WTC11 (cell line): ENCODE results near the gene POSTN. TPM values are rescaled to one million over a fixed set of nuclear protein-coding genes. Genes with fewer than 3 reads are reported as not detected.

Experiments used
- ATAC-seq: fragments of 200-7000 bp; cut with Tn5 transposase; 2 replicates; pipeline ENCODE4 v1.10.0; 2021; ENCODE audit warnings: mild to moderate bottlenecking, moderate library complexity
- CTCF ChIA-PET: fragments of 300-600 bp; sonication (Branson Sonifier 250); formaldehyde crosslinking; loops from one replicate; lab custom pipeline; 2021; ENCODE audit warnings: antibody characterized with exemption; lab: Charles Lee
- POLR2A ChIA-PET: fragments of 350-600 bp; sonication (Branson Sonifier 250); formaldehyde crosslinking; loops from one replicate; lab custom pipeline; 2021; ENCODE audit warnings: antibody characterized with exemption; lab: Charles Lee
- DNase-seq: peaks from one replicate; pipeline ENCODE4 v3.0.0; 2021; ENCODE audit warnings: low spot score
- H3K27ac Mint-ChIP-seq: 2 replicates; pipeline ENCODE4 v1.8.0; 2021; ENCODE audit warnings: mixed read lengths
- H3K27me3 Mint-ChIP-seq: 2 replicates; pipeline ENCODE4 v1.8.0; 2021; ENCODE audit warnings: low read depth, mild to moderate bottlenecking, moderate library complexity, mixed read lengths
- H3K36me3 Mint-ChIP-seq: 2 replicates; pipeline ENCODE4 v1.8.0; 2021; ENCODE audit warnings: mixed read lengths
- H3K4me1 Mint-ChIP-seq: 2 replicates; pipeline ENCODE4 v1.8.0; 2022; ENCODE audit warnings: mixed read lengths
- H3K4me3 Mint-ChIP-seq: 2 replicates; pipeline ENCODE4 v1.8.0; 2021; ENCODE audit warnings: mild to moderate bottlenecking, moderate library complexity, mixed read lengths
- H3K9me3 Mint-ChIP-seq: 2 replicates; pipeline ENCODE4 v1.8.0; 2021; ENCODE audit warnings: mixed read lengths
- CBFB ChIP-seq: sonication (generic); formaldehyde crosslinking; IDR thresholded peaks from 2 replicates; pipeline ENCODE4 v1.8.1; 2022; ENCODE audit warnings: mild to moderate bottlenecking, low read depth, missing genetic modification reagents
- CREM ChIP-seq: sonication (generic); formaldehyde crosslinking; IDR thresholded peaks from 2 replicates; pipeline ENCODE4 v1.8.1; 2022; ENCODE audit warnings: mild to moderate bottlenecking, missing genetic modification reagents, moderate library complexity
- FOXK1 ChIP-seq: sonication (generic); formaldehyde crosslinking; IDR thresholded peaks from 2 replicates; pipeline ENCODE4 v1.8.0; 2022; ENCODE audit warnings: mild to moderate bottlenecking, moderate library complexity, missing genetic modification reagents
- GRHL2 ChIP-seq: fragments of 250-450 bp; sonication (Bioruptor Pico); IDR thresholded peaks from 2 replicates; pipeline ENCODE4 v1.8.0; 2022; ENCODE audit warnings: mild to moderate bottlenecking, moderate library complexity; ENCODE audit not compliant: insufficient replicate concordance, severe bottlenecking
- HMGA2 ChIP-seq: fragments of 250-450 bp; sonication (Bioruptor Pico); IDR thresholded peaks from 2 replicates; pipeline ENCODE4 v1.4.0; 2021; ENCODE audit warnings: mild to moderate bottlenecking, moderate library complexity
- JUN ChIP-seq: sonication (generic); formaldehyde crosslinking; IDR thresholded peaks from 2 replicates; pipeline ENCODE4 v1.8.0; 2023; ENCODE audit warnings: mild to moderate bottlenecking, missing genetic modification reagents
- KAT7 ChIP-seq: sonication (generic); formaldehyde crosslinking; IDR thresholded peaks from 2 replicates; pipeline ENCODE4 v1.8.1; 2023; ENCODE audit warnings: missing genetic modification reagents, mild to moderate bottlenecking, borderline replicate concordance
- MYBL2 ChIP-seq: sonication (generic); formaldehyde crosslinking; IDR thresholded peaks from 2 replicates; pipeline ENCODE4 v1.8.1; 2023; ENCODE audit warnings: mild to moderate bottlenecking, moderate library complexity, missing genetic modification reagents
- OVOL2 ChIP-seq: fragments of 250-450 bp; sonication (Bioruptor Pico); IDR thresholded peaks from 2 replicates; pipeline ENCODE4 v1.9.0; 2021; ENCODE audit warnings: mild to moderate bottlenecking, borderline replicate concordance
- RELA ChIP-seq: sonication (generic); formaldehyde crosslinking; IDR thresholded peaks from 2 replicates; pipeline ENCODE4 v1.8.1; 2022; ENCODE audit warnings: missing genetic modification reagents, mild to moderate bottlenecking, borderline replicate concordance
- TEAD1 ChIP-seq: sonication (generic); formaldehyde crosslinking; IDR thresholded peaks from 2 replicates; pipeline ENCODE4 v1.8.0; 2022; ENCODE audit warnings: mild to moderate bottlenecking, missing genetic modification reagents
- TEAD4 ChIP-seq: sonication (generic); formaldehyde crosslinking; IDR thresholded peaks from 2 replicates; pipeline ENCODE4 v1.8.0; 2022; ENCODE audit warnings: mild to moderate bottlenecking, missing genetic modification reagents
- ZBTB21 ChIP-seq: sonication (generic); formaldehyde crosslinking; IDR thresholded peaks from 2 replicates; pipeline ENCODE4 v1.8.1; 2023; ENCODE audit warnings: mild to moderate bottlenecking, missing genetic modification reagents, borderline replicate concordance
- ZNF416 ChIP-seq: fragments of 250-450 bp; sonication (Bioruptor Pico); IDR thresholded peaks from 2 replicates; pipeline ENCODE4 v1.9.0; 2021; ENCODE audit warnings: mild to moderate bottlenecking, inconsistent platforms
- total RNA-seq: library from RNA; stranded (reverse); gene quantifications from 3 replicates; pipeline ENCODE4 v1.2.3, GENCODE V29; 2021
- TF ChIP-seq, protein P1 (sequence below): sonication (generic); formaldehyde crosslinking; IDR thresholded peaks from 2 replicates; pipeline ENCODE4 v1.8.0; 2022; ENCODE audit warnings: mild to moderate bottlenecking, missing genetic modification reagents
- TF ChIP-seq, protein P2 (sequence below): sonication (generic); formaldehyde crosslinking; conservative IDR thresholded peaks from 2 replicates; pipeline ENCODE4 v1.8.1; 2023; ENCODE audit warnings: mild to moderate bottlenecking, low read depth, missing genetic modification reagents, moderate library complexity
- TF ChIP-seq, protein P3 (sequence below): sonication (generic); formaldehyde crosslinking; IDR thresholded peaks from 2 replicates; pipeline ENCODE4 v1.8.1; 2023; ENCODE audit warnings: mild to moderate bottlenecking, missing genetic modification reagents
- TF ChIP-seq, protein P4 (sequence below): sonication (generic); formaldehyde crosslinking; IDR thresholded peaks from 2 replicates; pipeline ENCODE4 v1.8.1; 2022; ENCODE audit warnings: mild to moderate bottlenecking, moderate library complexity, missing genetic modification reagents

The POSTN gene
- total RNA-seq, 1 experiment from 2014 or later: 0.70 TPM

DNA sequence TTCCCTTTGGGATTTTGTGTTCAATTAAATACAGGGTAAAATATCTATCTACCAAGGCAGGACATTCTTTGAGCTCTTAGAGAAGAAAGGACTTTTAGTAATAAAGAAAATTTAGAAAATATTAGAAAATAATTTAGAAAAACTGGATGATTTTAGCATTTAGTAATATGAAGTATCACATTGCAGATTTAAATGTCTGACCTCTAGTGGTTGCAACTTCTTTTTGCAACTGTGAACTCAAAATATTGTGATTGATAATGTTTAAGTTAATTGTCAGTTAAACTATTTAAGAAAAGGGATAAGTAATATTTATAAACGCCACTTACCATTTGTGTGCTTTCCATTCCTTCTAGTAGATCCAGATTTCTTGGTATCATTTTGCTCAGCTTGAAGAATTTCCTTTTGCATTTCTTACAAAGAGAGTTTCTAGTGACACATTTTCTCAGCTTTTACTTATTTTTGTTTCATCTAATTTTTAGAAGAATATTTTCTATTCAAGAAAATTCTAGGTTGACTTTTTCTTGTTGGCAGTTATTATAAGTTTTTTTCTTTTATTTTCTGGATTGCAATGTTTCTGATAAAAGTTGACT, 10.3 kb upstream of the POSTN start (continued):
- TF ChIP-seq, protein P1, sequence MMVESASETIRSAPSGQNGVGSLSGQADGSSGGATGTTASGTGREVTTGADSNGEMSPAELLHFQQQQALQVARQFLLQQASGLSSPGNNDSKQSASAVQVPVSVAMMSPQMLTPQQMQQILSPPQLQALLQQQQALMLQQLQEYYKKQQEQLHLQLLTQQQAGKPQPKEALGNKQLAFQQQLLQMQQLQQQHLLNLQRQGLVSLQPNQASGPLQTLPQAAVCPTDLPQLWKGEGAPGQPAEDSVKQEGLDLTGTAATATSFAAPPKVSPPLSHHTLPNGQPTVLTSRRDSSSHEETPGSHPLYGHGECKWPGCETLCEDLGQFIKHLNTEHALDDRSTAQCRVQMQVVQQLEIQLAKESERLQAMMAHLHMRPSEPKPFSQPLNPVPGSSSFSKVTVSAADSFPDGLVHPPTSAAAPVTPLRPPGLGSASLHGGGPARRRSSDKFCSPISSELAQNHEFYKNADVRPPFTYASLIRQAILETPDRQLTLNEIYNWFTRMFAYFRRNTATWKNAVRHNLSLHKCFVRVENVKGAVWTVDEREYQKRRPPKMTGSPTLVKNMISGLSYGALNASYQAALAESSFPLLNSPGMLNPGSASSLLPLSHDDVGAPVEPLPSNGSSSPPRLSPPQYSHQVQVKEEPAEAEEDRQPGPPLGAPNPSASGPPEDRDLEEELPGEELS (CRISPR knock-in tag): no peak
- TF ChIP-seq HMGA2 (CRISPR knock-in tag) (no peak), TEAD4 (CRISPR knock-in tag) (no peak), CBFB (CRISPR knock-in tag) (no peak), FOXK1 (CRISPR knock-in tag) (no peak)

DNA sequence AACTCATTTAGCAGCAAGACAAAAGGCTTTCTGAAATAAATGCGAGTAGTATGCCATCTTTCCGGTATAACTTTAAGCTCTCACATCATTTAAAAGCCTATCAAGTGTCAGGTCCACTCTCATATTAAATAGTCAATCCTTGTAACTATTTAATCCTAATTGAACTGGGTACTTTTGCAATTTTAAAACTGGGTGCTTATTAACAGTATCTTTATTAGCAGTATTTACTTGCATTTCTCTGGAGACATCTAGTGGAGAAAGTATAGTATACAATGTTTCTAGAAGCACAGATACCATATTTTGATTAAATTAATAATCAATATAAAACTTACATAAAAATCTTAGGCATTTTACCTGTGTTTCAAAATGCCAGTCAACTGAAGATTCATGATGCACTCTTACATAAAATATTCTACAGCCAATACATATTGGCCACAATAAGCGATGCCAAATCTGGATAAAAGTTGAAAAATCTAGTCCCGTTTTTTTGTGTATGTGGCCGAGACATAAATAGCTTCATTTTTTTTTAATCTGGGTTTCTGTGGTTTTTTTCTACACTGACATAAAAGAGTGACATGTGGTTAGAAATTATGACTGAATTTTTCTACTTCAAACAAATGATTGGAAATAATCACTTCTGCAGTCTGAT, 4.3 kb upstream of the POSTN start:
- no peak for DNase-seq
- no peak overlapping the region for H3K27ac Mint-ChIP-seq
- no peaks in the 10 kb centered on the region; the same call in 1 of the 2 replicates for H3K27me3 Mint-ChIP-seq
- ATAC-seq: no peak
- H3K9me3 Mint-ChIP-seq: peaks cover 13% of the 10 kb centered on the region; the same call in 1 of the 2 replicates
- peaks cover 28% of the 10 kb centered on the region for H3K4me1 Mint-ChIP-seq
- ChIA-PET POLR2A (no interaction called here), CTCF (interaction anchor here (0.7 kb wide), 1 partner anchor 175 kb away, joined by 3 read pairs; no protein-coding TSS in a partner anchor)
- H3K4me3 Mint-ChIP-seq: no peak overlapping the region
- no peak for TF ChIP-seq ZNF416 (CRISPR knock-in tag)
- no peak for TF ChIP-seq RELA (CRISPR knock-in tag)
- TF ChIP-seq ZBTB21 (CRISPR knock-in tag): no peak
- TF ChIP-seq, protein P2, sequence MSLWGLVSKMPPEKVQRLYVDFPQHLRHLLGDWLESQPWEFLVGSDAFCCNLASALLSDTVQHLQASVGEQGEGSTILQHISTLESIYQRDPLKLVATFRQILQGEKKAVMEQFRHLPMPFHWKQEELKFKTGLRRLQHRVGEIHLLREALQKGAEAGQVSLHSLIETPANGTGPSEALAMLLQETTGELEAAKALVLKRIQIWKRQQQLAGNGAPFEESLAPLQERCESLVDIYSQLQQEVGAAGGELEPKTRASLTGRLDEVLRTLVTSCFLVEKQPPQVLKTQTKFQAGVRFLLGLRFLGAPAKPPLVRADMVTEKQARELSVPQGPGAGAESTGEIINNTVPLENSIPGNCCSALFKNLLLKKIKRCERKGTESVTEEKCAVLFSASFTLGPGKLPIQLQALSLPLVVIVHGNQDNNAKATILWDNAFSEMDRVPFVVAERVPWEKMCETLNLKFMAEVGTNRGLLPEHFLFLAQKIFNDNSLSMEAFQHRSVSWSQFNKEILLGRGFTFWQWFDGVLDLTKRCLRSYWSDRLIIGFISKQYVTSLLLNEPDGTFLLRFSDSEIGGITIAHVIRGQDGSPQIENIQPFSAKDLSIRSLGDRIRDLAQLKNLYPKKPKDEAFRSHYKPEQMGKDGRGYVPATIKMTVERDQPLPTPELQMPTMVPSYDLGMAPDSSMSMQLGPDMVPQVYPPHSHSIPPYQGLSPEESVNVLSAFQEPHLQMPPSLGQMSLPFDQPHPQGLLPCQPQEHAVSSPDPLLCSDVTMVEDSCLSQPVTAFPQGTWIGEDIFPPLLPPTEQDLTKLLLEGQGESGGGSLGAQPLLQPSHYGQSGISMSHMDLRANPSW (CRISPR knock-in tag): no peak
- TF ChIP-seq, protein P3, sequence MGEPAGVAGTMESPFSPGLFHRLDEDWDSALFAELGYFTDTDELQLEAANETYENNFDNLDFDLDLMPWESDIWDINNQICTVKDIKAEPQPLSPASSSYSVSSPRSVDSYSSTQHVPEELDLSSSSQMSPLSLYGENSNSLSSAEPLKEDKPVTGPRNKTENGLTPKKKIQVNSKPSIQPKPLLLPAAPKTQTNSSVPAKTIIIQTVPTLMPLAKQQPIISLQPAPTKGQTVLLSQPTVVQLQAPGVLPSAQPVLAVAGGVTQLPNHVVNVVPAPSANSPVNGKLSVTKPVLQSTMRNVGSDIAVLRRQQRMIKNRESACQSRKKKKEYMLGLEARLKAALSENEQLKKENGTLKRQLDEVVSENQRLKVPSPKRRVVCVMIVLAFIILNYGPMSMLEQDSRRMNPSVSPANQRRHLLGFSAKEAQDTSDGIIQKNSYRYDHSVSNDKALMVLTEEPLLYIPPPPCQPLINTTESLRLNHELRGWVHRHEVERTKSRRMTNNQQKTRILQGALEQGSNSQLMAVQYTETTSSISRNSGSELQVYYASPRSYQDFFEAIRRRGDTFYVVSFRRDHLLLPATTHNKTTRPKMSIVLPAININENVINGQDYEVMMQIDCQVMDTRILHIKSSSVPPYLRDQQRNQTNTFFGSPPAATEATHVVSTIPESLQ: no peak
- no peak for TF ChIP-seq GRHL2
- TF ChIP-seq MYBL2 (CRISPR knock-in tag): no peak
- TF ChIP-seq KAT7 (CRISPR knock-in tag): no peak
- H3K36me3 Mint-ChIP-seq: no peaks in the 10 kb centered on the region

DNA sequence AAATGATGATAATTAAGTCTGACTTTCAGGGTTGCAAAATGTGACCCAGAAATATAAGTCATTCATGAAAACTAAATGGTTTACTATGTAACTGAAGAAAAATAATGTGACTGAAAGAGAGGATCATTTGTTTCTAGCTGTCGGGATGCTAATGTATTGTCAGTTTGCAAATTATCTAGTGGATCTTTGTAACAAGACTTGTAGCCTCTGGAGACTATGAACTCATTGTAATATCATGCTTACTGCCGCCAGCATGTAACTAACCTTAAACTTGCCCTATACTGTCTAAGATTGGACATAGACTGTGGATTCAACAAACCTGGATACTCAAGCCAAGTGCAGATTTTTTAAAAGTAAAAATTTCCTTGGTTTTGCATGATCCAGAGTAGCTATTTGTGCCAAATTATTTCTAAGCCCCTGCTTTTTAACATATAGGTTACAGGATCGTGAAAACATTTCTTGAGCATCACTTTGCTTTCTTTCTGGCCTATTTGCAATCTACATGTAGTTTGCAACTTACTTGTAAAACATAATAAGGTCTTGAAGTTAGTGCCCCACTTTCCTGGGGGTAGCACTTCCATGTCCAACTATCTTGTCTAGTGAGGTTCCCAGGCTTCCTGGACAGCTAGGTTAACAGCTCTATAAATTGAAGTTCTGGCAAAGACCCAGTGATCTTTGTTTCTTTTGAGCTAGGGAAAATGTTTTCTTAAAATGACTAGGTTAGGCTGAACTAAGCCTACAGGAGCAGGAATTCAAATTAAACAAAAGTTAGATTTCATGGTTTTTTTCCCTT, 3.3 kb upstream of the POSTN start:
- ChIA-PET CTCF (no interaction called here), POLR2A (no interaction called here)
- peaks cover 7% of the 10 kb centered on the region; the same call in 1 of the 2 replicates for H3K9me3 Mint-ChIP-seq
- no peak for ATAC-seq
- no peaks in the 10 kb centered on the region for H3K36me3 Mint-ChIP-seq
- H3K4me1 Mint-ChIP-seq: peaks cover 37% of the 10 kb centered on the region
- H3K27ac Mint-ChIP-seq: no peak overlapping the region
- no peak for DNase-seq
- H3K4me3 Mint-ChIP-seq: no peak overlapping the region
- no peaks in the 10 kb centered on the region; the same call in 1 of the 2 replicates for H3K27me3 Mint-ChIP-seq
- TF ChIP-seq, protein P1 (CRISPR knock-in tag): no peak
- no peak for TF ChIP-seq CBFB (CRISPR knock-in tag)
- no peak for TF ChIP-seq CREM (CRISPR knock-in tag)
- TF ChIP-seq, protein P4, sequence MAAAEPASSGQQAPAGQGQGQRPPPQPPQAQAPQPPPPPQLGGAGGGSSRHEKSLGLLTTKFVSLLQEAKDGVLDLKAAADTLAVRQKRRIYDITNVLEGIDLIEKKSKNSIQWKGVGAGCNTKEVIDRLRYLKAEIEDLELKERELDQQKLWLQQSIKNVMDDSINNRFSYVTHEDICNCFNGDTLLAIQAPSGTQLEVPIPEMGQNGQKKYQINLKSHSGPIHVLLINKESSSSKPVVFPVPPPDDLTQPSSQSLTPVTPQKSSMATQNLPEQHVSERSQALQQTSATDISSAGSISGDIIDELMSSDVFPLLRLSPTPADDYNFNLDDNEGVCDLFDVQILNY (CRISPR knock-in tag): no peak
- TF ChIP-seq GRHL2: no peak
- TF ChIP-seq JUN (CRISPR knock-in tag): no peak
- no peak for TF ChIP-seq TEAD1 (CRISPR knock-in tag)
- no peak for TF ChIP-seq OVOL2
